Fibroblast of skin of abdomen (primary cell): ENCODE measurements around the gene TMEM154.

Experiments
- DNase-seq: peaks from one replicate; pipeline ENCODE4 v3.0.0-alpha.2; 2013

The TMEM154 gene

DNA sequence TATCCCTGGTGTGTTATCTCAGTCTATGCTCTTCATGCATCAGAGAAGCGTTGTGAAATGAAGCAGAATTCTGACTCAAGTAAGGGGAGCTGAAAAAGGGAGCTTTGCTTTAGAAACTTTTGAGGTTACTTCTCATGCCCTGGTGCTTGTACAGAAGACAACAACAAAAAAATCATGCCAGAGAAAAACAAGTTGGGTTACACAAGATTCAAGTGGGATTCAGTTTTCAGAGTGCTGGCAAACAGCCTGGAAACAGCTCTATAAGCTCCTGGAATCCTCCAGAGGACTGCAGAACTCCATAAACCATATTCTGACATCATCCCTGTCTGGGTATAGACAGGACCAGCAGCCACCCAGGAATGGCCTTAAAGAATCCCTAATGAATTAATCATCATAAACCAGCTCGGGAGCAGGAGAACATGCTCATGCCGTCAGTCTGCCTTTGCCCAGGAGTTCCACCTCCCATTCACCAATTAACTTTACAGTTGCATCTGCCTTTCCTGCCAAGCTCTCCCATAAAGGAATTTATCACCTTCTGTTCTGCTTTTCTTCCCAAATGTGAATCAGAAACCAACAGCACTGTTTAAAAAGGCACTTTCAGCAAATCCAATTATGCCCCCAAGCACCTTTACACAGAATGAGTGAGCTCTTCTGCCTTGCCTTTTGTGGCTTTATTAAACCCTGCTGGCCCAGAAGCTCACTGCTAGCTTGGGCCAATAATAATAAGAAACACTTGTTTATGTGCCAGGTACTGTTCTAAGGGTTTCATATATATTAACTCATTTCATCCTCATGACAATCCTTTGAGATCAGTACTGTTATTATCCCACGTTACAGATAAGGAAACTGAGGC, 89.4 kb downstream of the TMEM154 start:
- peak; percentile 99 for DNase-seq

DNA sequence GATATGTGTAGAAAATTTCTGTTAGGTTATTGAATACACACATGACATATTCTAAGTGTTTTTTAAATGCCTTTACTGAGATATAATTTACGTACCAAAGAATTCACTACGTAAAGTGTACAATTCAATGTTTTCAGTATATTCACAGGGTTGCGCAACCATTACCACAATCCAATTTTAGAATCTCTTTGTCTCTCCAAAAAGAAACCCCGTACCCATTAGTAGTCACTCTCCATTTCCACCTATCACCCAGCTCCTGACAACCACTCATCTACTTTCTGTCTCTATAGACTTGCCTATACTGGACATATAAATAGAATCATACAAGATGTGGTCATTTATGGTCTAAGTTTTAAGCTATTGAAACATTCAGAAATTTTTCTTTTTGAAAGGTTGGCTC, 90.9 kb downstream of the TMEM154 start:
- DNase-seq, result no peak

DNA sequence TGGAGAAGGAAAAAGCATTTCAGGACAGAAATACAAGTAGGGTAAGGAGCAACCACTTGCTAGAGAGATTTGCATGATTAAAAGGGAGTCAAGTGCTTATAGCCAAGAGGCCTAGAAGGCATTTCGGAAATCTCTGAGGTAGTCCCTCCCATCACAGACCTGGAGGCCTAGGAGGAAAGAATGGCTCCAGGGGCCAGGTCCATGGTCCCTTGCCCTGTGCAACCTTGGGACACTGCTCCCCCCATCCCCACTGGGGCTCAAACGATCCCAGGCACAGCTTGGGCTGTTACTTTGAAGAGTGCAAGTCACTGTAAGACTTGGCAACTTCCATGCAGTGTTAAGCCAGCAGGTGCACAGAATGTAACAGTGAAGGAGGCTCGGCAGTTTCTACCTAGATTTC, 92.7 kb downstream of the TMEM154 start:
- DNase-seq, result no peak

GRCh38 chr4:152586668-152587067, 93.1 kb downstream of the TMEM154 start:
- DNase-seq, result no peak

DNA sequence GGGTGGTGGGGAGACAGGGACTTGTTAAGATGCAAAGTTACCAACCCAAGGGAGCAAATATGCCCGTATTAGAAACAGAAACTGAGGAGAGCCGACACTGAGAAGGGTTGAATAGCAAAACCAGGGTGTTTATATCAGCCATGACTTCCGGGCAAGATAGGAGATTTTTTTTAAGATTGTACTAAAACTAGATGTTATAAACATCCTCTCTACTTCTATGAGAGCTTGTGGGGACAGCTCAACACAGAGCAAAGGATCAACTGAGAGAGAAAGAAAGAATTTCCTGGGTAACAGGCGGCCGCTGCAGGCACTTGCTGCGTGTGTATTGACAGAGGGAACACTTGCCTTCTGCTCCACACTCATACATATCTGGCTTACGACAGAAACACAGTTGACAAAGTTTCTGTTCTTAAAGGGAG, 94.8 kb downstream of the TMEM154 start:
- no peak for DNase-seq

- no peak for DNase-seq
Measured at GRCh38 chr4:152581536-152582160, 98.1 kb downstream of the TMEM154 start.

- DNase-seq, result no peak
Measured at GRCh38 chr4:152579916-152580315, 99.9 kb downstream of the TMEM154 start.

GRCh38 chr4:152579107-152579764, 100.6 kb downstream of the TMEM154 start:
- no peak for DNase-seq

- DNase-seq, result no peak
Measured at GRCh38 chr4:152578670-152579069, 101.1 kb downstream of the TMEM154 start.

DNA sequence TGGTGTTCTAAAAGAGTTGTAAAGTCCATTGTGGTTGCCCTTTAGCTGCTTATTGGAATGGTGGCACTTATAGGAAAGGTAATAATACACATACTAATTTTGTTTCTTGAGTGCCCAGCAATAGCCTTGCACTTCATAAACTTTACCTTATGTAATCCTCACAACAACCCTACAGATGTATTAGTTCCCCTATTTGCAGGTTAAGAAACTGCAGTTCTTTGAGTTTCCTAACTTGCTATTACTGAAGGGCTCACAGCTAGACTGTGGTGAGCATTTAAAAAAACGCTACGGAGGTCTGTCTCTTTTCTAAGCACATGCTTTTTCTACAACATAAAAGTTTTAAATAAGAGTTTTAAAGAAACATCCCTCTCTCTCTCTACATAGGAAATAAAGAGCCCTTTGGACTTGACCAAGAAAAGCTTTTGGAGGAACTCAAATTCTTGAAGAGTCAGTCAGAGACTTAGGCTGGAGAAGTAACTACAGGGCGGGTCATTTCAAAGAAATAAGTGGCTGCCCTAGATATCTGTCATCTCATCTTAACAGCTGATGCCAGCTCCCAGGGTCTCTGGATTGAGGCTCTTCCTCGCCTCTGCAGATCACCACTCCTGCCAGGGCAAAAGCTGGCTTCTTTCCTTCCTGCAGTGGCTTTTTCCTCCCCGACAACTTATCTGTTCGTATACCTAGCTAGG, 101.9 kb downstream of the TMEM154 start:
- DNase-seq, result no peak

- DNase-seq, result no peak
Measured at GRCh38 chr4:152575533-152575932, 104.3 kb downstream of the TMEM154 start.

DNA sequence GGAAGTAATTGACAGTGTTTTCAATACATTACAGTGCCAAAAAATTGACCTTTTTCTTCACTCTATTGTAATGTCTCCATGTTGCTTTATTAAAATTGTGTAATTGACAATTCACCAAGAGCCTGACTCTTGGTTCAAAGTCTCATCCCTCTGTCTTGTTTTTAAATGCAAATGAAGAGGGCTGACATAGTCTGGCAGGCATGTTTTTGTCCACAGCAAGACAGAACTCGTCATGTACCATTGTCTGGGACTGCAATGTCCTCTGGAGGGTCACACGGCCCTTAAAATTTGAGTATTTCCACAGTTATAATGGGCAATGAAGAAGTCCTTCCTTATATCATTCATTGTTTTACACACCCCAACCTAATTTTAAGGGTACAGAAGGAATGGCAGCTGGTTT, 105.9 kb downstream of the TMEM154 start:
- no peak for DNase-seq

GRCh38 chr4:152572417-152573086, 107.2 kb downstream of the TMEM154 start:
- peak; percentile 57 for DNase-seq

- DNase-seq, result no peak
Measured at GRCh38 chr4:152571770-152572169, 108.0 kb downstream of the TMEM154 start.

GRCh38 chr4:152571296-152571695, 108.5 kb downstream of the TMEM154 start:
- no peak for DNase-seq
